ENCODE results near the gene CDK5RAP2.

The CDK5RAP2 gene

GRCh38 chr9:120360510-120360909, 219.5 kb downstream of the CDK5RAP2 start:
- no peak for DNase-seq (ENCODE audit: low read depth)
- no peak overlapping the region for H3K4me3 ChIP-seq (replicated peaks; ENCODE audit: low read depth, low read length)
- TF ChIP-seq CTCF (IDR thresholded peaks at IDR 0.05; ENCODE audit: low read length, missing control alignments): no peak

GRCh38 chr9:120360046-120360445, 219.9 kb downstream of the CDK5RAP2 start:
- H3K4me3 ChIP-seq (replicated peaks; ENCODE audit: low read depth, low read length): no peak overlapping the region
- no peak for TF ChIP-seq CTCF (IDR thresholded peaks at IDR 0.05; ENCODE audit: low read length, missing control alignments)
- DNase-seq (ENCODE audit: low read depth): peak; percentile 52

- TF ChIP-seq CTCF (IDR thresholded peaks at IDR 0.05; ENCODE audit: low read length, missing control alignments): no peak
Observed at GRCh38 chr9:120358877-120359276, 221.1 kb downstream of the CDK5RAP2 start.

GRCh38 chr9:120353506-120353905, 226.5 kb downstream of the CDK5RAP2 start:
- TF ChIP-seq CTCF (IDR thresholded peaks at IDR 0.05; ENCODE audit: low read length, missing control alignments): no peak
- peak; percentile 31 for DNase-seq (ENCODE audit: low read depth)
- H3K4me3 ChIP-seq (replicated peaks; ENCODE audit: low read depth, low read length): no peak overlapping the region

More at GRCh38 chr9:120358877-120359276, 221.1 kb downstream of the CDK5RAP2 start:
- DNase-seq (ENCODE audit: low read depth): no peak
- H3K4me3 ChIP-seq (replicated peaks; ENCODE audit: low read depth, low read length): no peak overlapping the region

- no peak overlapping the region for H3K4me3 ChIP-seq (replicated peaks; ENCODE audit: low read depth, low read length)
- no peak for DNase-seq (ENCODE audit: low read depth)
- no peak for TF ChIP-seq CTCF (IDR thresholded peaks at IDR 0.05; ENCODE audit: low read length, missing control alignments)
Observed at GRCh38 chr9:120351106-120351505, 228.9 kb downstream of the CDK5RAP2 start.

GRCh38 chr9:120350596-120350995, 229.4 kb downstream of the CDK5RAP2 start:
- TF ChIP-seq CTCF (IDR thresholded peaks at IDR 0.05; ENCODE audit: low read length, missing control alignments): no peak
- no peak overlapping the region for H3K4me3 ChIP-seq (replicated peaks; ENCODE audit: low read depth, low read length)
- DNase-seq (ENCODE audit: low read depth): no peak

GRCh38 chr9:120348951-120349429, 231.0 kb downstream of the CDK5RAP2 start:
- TF ChIP-seq CTCF (IDR thresholded peaks at IDR 0.05; ENCODE audit: low read length, missing control alignments): peak; percentile 73
- no peak overlapping the region for H3K4me3 ChIP-seq (replicated peaks; ENCODE audit: low read depth, low read length)
- DNase-seq (ENCODE audit: low read depth): peak; percentile 65
